ENCODE results near the gene FZD7.

FZD7 gene

DNA sequence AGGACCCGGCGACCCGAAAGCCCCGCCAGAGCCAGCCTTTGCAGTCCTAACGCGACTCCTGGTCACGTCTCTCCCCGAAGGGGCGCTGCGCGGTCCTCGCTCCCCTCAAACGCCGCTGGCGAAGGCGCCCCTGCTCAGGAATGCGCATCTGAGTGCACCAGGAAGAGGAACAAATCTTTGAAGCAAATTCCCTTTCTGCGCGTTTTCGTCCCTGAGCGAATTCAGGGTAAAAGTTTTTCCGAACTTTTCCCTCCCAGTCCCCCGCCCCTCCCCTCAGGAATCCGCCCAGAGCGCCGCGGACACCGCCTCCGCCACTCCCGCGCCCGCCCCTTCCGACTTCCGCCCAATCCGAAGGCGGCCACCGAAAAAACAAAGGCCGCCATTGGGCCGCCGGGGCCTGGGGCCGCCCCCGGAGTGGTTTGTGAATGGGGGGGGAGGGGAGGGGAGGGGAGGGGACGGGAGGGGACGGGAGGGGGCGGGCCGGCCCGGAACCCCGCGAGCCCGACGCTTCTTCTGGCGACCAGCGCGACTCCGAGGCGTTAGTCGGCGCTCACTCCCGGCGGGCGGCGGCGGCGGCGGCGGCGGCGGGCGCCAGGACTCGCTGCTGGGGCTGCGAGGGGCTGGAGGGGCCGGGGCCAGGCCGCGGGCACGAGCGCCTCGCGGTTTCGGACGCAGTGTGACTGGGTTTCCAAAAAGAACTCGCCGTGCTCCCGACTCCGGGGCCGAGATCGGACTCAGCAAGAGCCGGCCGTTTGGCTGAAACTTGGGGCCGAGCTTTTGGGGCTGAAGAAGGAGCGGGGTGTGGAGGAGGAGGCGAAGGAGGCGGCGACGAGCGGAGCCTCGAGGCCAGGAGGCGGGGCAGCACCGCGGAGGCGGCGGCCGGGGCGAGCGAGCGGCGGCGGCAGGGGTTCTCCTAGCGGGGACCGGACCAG, at the start of gene FZD7:
Gene FZD7 (plus strand): TSS at position 539 of the 932 bp plus-strand sequence. CDS start 793 bp downstream, outside the sequence.
- DNase-seq (ENCODE audit: low read depth in 2 of 2), result peak; percentile 94 to 95

DNA sequence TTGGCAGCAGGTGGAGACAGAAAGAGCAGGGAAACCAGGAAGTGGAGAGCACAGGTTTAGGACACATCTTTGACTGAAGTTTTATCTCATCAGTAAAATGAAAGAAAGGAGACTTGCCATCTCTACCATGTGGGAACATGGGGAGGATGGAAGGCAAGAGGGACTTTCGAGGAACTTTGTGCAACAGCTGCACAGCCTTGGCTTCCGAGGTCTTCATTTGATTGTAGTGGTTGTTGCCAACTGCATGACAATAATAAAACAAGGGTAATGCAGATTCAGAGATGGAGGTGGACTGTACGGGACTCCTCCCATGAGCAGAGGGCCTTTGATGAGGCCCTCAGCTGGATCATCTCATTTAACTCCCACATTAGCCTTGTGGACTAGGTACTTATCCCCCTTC, 49.3 kb upstream of the FZD7 start:
- no peak for DNase-seq (ENCODE audit: low read depth in 2 of 2)

DNA sequence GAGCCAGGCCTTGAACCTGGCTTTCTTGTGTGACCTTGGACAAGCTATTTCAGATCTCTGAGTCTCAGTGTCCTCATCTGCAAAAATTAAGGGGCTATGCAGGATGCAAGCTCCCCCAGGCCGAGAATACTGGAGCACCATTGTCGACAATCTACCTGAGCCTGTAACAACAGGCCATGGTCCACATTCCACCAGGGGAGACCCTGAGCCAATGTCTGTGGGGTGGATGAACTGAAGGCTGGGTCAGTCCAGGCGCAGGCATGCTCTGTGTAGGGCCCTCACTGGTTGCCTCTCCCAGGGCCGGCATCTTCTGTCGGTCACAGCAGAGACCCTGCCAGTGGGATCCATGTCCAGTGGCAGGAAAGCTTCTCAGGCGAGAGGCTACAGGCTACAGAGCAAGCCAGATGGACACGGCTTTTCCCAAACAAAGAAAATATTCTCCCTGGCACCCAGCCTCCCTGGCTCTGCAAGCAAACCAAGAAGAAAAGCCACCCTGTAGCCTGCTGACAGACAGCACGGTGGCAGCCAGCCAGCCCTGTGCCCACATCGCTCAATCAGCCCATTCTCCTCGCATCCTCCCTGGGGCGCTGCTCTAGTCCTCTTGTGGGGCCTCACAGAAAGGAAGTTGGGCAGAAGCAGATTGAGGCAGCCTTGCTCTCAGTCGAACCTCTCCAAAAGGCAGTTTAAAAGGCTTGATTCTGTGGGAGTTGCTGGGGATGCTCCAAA, 48.7 kb upstream of the FZD7 start:
- no peak for DNase-seq (ENCODE audit: low read depth in 2 of 2)

DNA sequence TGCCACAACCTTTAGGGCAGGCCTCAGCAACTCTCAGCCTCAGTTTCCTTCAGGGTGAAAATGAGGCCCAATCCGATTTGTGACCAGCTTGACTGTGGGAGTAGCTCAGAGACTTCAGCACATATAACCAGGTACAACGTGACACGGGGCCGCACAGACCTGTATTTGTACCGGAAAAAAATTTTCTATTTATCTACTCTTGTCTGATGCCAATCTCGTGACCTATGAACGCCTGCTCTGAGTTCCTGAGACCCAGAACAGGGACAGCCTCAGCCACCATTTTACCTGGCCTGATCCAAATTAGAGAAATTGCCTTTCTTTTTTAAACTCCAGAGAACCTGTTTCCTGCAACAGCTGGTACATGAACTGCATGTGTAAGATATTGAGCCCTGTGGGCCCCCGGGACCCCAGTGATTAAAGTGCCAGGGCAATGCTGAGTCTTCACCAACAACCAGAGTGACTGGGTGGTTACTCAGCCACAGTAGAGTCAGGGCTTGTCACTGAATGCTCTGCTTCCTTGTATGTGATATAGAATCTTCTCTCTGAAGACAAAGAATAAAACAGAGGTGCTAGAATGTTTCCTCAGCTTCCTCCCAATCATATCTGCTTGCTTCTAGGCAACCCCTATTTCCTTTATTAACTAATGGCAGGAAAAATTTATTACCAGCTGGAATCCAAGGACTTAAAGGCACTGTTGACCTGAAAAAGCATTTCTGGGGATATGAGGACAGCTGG, 47.8 kb upstream of the FZD7 start:
- DNase-seq (ENCODE audit: low read depth in 2 of 2), result no peak

DNA sequence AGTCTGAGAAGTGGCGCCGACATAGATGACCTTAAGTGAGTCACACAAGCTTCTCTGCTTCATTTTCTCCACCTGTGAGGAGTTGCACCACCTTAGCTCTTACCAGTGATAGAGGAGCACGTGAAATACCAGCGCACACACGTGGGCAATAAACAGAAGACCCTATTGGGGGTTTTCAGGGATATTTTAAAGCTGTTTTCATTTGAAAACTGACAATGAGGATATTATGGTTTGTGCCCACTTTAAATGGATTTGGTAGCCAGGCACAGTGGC, 47.3 kb upstream of the FZD7 start:
- no peak for DNase-seq (ENCODE audit: low read depth in 2 of 2)

DNA sequence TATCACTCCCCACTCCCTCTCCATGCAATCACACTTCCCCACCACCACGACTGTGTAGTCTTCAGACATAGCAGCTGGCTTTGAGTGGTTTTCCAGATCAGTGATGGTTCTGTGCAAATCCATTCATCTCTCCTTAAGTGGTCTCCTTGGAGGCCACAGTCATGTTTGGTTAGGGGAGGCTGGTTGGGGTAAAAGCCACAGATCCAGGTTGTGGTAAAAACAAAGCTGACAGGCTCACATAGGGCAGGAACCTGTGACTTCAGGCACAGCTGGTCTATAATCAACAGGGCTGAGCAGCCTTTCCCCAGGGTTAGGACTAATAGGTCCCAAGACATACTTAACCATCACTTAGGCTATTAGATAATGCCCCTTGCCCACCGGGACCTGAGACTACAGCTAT, 46.2 kb upstream of the FZD7 start:
- no peak for DNase-seq (ENCODE audit: low read depth in 2 of 2)

DNA sequence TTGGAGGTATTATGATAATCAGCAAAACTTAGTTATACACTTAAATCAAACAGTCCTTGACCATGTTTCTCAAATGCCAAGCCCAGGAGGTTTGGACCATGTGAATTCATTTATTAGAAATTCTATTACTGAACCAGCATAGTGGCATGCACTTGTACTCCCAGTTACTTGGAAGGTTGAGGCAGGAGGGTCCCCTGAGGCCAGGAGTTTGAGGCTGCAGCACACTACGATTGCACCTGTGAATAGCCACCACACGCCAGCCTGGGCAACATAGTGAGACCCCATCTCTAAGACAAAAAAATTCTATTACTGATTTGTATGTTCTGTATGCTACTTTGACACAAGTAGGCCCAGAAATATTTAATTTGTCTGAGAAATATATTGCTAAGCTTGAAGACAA, 43.6 kb upstream of the FZD7 start:
- no peak for DNase-seq (ENCODE audit: low read depth in 2 of 2)

DNA sequence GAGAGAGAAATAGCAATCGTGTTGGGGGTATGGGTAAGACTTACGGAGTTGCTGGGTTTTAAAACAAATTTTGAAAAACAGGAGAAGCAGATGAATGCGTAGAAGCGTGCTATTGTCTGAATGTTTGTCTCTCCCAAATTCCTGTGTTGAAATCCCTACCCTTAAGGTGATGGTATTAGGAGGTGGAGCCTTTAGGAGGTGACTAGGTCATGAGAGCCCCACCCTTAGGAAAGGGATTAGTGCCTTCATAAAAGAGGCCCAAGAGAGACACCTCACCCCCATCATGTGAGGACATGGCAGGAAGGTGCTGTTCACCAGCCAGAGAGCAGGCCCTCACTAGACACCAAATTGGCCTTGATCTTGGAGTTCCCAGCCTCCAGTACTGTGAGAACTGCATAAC, 40.7 kb upstream of the FZD7 start:
- DNase-seq (ENCODE audit: low read depth in 2 of 2), result no peak

DNA sequence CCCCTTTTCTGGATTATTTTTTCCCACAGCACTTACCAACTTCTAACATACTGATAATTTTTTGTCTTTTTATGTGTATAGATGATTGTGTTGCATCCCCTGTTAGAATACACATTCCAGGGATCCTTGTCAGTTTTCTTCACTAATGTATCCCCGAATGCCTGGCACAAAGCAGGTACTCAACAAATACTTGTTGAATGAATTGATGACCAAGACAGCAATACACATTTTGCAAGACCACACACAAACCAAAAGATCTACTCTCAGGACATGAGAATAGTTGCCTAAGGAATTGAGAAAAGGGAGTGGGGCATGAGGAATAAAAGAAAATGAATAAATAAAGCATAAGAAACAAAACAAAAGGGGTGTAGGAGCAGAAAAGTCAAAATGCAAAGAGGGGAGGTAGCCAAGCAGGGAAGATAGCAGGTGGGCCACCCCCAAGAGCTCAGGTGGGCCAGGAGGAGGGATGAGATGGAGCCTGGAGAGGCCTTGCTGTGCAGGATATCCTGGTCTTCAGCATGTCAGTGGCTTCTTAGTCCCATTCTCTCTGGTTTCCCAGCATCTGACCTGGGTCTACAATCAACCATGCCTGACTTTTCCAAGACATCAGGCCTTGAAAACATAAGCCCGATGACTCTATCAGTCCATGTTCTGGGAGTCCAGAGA, 38.5 kb upstream of the FZD7 start:
- no peak for DNase-seq (ENCODE audit: low read depth in 2 of 2)

DNA sequence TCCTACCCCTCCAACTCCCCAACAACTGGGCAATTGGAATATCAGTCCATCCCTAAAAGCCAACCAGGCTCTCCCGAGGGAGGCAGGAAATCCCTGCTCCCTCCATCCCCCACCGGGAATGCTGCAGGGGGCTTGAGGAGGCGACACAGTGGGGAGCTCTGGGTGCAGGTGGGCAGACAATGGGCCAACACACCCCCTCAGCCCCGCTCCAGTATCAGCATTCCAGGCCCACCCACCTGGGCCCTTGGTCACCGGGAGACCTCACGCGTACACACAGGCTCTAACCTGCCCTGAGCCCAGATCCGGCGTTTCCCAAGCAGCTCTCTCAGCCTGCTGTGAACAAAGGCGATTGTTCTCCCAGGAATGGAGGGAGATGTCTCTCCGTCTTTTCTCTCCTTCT, 37.6 kb upstream of the FZD7 start:
- no peak for DNase-seq (ENCODE audit: low read depth in 2 of 2)

DNA sequence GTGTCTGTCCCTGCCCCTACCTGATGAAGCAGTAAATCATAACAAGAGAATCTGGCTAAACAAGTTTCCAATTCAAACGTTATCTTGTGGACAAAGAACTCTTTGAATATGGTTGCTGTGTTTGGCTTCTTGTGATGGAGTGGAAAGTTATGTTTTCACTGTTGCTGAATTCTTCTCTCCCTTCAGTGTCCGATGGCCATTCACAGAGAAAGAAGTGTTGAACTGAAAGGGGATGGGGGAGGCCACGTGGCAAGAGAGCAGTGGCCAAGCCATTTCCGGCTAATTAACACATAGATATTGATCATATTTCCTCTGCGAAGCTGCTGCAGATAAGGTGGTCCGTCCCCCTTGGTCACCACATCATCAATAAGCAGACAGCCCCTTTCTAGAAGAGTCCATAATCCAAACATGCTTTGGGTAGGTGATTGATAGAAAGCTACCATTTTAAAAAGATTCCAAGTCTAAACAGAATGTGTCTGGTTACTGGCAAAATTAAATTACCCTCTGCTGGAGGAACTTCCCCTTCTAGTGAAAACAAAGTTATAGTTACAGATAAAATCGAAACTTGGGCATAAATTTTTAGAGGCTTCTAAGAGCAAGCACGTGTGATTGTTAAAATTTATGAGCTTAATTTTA, 36.9 kb upstream of the FZD7 start:
- DNase-seq (ENCODE audit: low read depth in 2 of 2), result no peak

DNA sequence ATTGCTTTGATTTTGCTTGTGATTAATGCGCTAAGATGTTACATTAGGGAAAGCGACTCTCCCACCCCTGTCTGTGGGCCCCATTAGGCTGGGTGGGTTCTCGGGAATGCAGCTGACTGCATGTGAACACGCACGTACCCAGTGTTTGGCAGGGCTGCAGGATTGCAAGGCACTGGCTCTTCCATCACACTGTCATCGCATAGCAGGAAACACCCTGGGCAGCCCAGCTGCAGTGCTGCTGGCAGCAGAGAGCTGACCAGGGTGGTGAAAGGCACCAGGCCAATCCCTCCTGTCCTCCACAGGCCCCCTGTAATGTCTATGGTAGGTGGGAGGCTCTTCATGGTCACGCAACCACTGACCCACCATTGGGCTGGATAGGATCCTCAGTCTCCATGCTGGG, 34.4 kb upstream of the FZD7 start:
- DNase-seq (ENCODE audit: low read depth in 2 of 2), result peak; percentile 41 to 51

DNA sequence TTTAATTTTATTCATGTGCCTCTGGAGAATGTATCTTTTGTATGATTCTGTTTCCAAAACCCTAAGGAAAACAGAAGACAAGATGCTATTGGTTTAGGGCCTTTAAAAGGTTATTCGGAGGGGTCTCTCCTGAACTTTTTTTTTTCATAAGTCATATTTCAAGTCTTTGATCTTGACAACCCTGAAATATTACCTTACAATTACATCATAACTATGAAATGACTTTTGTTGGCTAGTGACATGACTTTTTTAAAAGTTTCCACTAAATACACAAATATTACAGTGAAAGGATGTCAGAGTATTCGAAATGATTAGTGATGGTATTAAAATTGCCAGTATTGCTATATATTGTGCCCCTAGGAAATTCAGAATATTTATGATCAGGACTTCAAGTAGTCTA, 31.8 kb upstream of the FZD7 start:
- DNase-seq (ENCODE audit: low read depth in 2 of 2), result no peak

DNA sequence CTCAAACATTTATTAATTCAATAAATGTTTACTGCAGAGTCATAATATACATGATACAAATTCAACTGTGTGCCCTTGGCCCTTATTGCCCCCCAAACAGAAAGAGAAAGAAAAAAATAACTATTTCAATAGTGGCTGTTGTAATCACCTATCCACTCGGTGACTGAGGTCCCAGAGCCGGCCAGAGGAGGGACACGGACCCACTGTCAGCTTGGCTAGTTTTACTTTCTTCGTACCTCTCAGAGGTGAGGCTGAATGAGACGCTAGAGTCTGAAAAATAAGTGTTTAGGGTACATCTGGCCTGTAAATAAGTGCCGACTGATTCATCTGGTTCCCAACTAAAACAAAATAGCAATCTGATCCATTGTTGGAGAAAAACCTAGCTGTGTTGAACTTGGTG, 31.3 kb upstream of the FZD7 start:
- no peak for DNase-seq (ENCODE audit: low read depth in 2 of 2)

DNA sequence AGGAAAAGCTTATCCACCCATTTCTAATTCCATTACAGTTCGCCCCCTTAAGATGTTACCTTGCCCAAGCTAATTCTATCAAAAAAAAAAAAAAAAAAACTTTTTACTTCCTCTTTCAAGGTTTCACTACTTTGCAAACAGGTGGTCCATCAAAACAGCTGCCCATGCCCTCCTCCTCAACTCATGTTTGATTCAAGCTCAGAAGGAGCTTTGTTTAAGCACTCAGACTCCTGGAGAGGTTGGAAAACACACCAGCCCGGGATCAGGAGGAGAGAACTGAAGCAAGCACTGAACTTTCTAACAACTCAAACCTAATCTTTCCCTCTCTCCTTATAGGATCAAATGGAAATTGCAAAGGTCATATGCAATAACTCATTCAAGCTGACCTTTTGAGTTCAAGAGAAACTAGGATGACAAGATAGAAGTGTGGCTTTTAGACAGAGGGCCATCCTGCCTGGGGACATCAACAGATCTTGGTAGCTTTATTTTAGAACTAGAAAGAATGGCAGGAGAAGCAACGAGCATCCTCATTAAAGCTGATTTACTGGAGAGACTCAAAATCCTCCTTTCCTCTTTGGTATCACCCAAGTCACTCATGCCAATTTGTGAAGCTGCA, 28.3 kb upstream of the FZD7 start:
- no peak for DNase-seq (ENCODE audit: low read depth in 2 of 2)

DNA sequence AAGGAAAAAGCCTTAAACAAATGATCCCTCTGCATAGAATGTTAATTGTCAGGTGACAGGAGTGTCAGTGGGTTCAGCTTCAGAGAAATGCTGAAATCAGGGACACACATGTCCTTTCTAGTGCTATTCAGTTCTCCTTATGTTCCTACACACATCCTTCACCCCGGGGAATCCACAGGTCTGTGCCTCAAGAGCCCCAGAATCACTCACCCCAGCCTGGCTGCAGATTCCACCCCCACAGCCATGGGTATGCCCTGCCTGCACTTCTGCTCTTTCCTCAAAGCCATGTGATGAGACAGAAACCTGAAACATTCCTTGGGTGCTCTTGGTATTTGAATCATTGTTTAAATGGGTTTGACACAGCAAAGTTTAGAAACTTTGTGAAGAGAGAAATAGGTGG, 27.4 kb upstream of the FZD7 start:
- no peak for DNase-seq (ENCODE audit: low read depth in 2 of 2)

DNA sequence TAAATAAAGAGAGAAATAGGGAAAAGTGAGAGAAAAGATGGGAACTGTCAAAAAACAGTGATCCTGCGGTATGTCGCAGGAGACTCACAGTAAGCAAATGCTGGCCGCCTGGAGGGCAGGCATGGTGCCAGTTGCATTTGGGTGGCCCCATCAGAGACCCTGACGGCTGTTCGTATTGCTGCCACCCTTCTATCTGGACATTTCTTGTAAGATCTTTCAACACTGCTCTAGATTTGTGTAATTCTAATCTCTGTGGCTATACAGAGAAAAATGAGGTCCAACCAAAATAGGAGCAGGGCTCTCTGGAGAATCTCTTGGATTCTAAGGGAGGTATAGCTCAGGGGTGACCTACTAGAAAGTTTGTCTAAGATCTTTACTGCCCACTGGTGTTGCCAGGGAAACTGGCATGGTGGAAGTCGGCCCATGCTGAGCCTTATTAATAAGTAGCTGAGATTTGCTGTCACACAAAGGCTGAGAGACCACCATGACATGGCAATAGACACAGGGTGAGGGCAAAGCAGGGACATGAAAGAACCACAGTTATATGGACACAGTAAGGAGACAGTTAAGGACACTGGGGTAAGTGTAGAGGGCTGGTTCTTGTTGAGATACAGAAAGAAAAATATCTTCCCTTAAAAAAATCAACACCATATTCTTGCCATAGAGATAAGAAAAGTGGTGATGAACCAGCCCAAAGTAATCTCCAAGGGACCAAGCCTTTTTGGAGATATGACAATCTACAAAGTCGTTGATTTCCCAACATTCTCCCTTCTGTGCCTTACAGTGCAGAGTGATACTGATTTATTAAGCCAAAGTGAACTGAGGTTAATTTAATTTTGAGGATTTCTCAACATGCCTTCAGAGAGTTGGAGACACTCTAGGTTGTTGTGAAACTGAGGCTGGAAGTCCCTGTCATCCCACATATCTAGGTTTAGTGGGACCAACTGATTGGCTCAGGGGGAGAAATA, 26.4 kb upstream of the FZD7 start:
- no peak for DNase-seq (ENCODE audit: low read depth in 2 of 2)

DNA sequence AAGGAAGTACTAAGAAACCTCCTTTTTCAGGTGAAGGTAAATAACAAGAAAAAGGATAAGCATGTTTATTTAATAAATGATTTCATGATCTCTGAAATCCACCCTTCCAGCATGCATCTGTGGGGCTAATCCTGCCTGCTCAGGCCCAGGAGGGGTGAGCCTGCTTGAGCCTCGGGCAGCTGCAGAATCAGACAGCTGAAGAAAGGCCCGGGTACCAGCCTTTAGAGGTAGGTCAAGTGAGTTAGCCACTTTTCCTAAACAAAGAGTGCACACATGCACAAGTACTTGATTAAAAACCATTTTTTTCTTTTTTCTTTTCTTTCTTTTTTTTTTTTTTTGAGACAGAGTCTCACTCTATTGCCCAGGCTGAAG, 25.7 kb upstream of the FZD7 start:
- DNase-seq (ENCODE audit: low read depth in 2 of 2), result no peak

DNA sequence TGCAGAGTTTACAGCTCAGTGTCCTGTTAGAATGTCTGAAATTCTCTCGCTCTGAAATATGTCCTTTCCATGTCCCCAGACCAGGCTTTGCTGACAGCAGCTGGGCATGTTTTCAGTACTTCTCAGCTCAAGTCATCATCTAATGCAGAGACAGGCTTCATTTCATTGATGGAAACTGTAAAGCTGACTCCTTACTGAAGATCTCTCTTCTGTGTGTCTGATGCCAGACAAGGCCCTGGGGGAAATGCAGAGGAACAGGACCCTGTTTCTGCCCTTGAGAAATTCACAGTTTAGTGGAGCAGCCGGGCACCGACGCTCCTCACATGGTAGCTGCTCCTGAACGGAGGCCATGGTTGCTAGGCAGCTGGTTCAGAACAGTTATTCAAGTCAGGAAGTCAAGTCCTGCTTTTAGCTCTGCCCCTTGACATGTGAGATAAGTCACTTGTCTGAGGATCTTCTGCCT, 24.6 kb upstream of the FZD7 start:
- no peak for DNase-seq (ENCODE audit: low read depth in 2 of 2)

DNA sequence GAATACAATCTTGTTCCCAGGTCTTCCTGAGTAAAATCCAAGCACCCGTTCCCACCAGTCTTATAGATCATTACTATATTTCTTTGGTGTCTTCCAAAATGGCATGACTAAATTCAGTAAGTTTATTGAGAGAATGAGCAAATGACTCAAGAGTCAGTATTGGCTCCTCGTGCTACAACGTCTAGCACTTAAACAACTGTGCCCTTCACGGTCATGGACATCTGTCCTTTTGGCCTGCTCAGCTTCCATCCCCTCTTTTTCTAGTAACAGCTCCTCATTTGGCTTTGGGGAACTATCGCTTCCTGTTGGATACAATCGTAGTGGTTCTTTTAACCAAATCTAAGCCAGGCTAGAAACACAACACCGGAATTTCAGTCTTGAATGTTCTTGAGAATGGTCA, 24.1 kb upstream of the FZD7 start:
- DNase-seq (ENCODE audit: low read depth in 2 of 2), result no peak
